Neural progenitor cell (in vitro differentiated cells): ENCODE measurements around the gene HOXB9. TPM values are rescaled to one million over a fixed set of nuclear protein-coding genes. Genes with fewer than 3 reads are reported as not detected.

Experiments
- DNase-seq: peaks from one replicate; pipeline ENCODE4 v3.0.0-alpha.2; 2016; ENCODE audit warnings: low spot score
- H2AFZ ChIP-seq: fragments of 200-600 bp; sonication (generic); replicated peaks from 2 replicates; pipeline ENCODE4 v1.6.1; 2016; ENCODE audit warnings: antibody characterized with exemption
- H3F3A ChIP-seq: fragments of 200-600 bp; sonication (generic); 2 replicates; pipeline ENCODE4 v1.6.1; 2016; ENCODE audit warnings: antibody characterized with exemption, low read depth
- H3K27ac ChIP-seq: fragments of 200-600 bp; sonication (generic); 2 replicates; pipeline ENCODE4 v1.5.1; 2016; ENCODE audit warnings: mild to moderate bottlenecking
- H3K27me3 ChIP-seq: fragments of 200-600 bp; sonication (generic); 2 replicates; pipeline ENCODE4 v1.6.1; 2016; ENCODE audit warnings: mild to moderate bottlenecking, moderate library complexity
- H3K36me3 ChIP-seq: fragments of 200-600 bp; sonication (generic); 2 replicates; pipeline ENCODE4 v1.5.1; 2016
- H3K4me1 ChIP-seq: fragments of 200-600 bp; sonication (generic); 2 replicates; pipeline ENCODE4 v1.6.1; 2016; ENCODE audit warnings: mixed run types
- H3K4me2 ChIP-seq: fragments of 200-600 bp; sonication (generic); 2 replicates; pipeline ENCODE4 v1.6.1; 2016
- H3K4me3 ChIP-seq: fragments of 200-600 bp; sonication (generic); 2 replicates; pipeline ENCODE4 v1.5.1; 2016
- H3K79me2 ChIP-seq: fragments of 200-600 bp; sonication (generic); 2 replicates; pipeline ENCODE4 v1.6.1; 2016; ENCODE audit warnings: low read depth
- H3K9ac ChIP-seq: fragments of 200-600 bp; sonication (generic); 2 replicates; pipeline ENCODE4 v1.6.1; 2016
- H3K9me3 ChIP-seq: fragments of 200-600 bp; sonication (generic); 2 replicates; pipeline ENCODE4 v1.5.1; 2016; ENCODE audit warnings: low read depth
- H4K20me1 ChIP-seq: fragments of 200-600 bp; sonication (generic); 2 replicates; pipeline ENCODE4 v1.6.1; 2016; ENCODE audit warnings: low read depth
- H3K27ac Mint-ChIP-seq: 3 replicates; pipeline ENCODE4 v1.8.0; 2021; ENCODE audit warnings: mixed read lengths
- H3K27me3 Mint-ChIP-seq: 2 replicates; pipeline ENCODE4 v1.8.0; 2022; ENCODE audit warnings: low read depth, mild to moderate bottlenecking, inconsistent platforms, moderate library complexity, mixed read lengths; ENCODE audit not compliant: insufficient read depth
- H3K36me3 Mint-ChIP-seq: 3 replicates; pipeline ENCODE4 v1.8.0; 2021; ENCODE audit warnings: mixed read lengths
- H3K4me1 Mint-ChIP-seq: 3 replicates; pipeline ENCODE4 v1.8.0; 2021; ENCODE audit warnings: mixed read lengths
- H3K4me3 Mint-ChIP-seq: 3 replicates; pipeline ENCODE4 v1.8.0; 2021; ENCODE audit warnings: mild to moderate bottlenecking, moderate library complexity, mixed read lengths
- H3K9me3 Mint-ChIP-seq: 3 replicates; pipeline ENCODE4 v1.8.0; 2020; ENCODE audit warnings: mixed read lengths
- CTCF ChIP-seq: fragments of 200-600 bp; sonication (generic); IDR thresholded peaks from 2 replicates; pipeline ENCODE4 v1.5.1; 2017; ENCODE audit warnings: antibody characterized with exemption, mild to moderate bottlenecking
- EZH2 ChIP-seq: fragments of 200-600 bp; sonication (generic); IDR thresholded peaks from 2 replicates; pipeline ENCODE4 v1.6.1; 2017; ENCODE audit warnings: antibody characterized with exemption, mild to moderate bottlenecking, moderate library complexity
- EZH2phosphoT487 ChIP-seq: fragments of 200-600 bp; sonication (generic); IDR thresholded peaks from 2 replicates; pipeline ENCODE4 v1.6.1; 2017; ENCODE audit warnings: antibody characterized with exemption
- total RNA-seq: library from RNA; depleted of rRNA; stranded (reverse); fragments of >200 nt; gene quantifications from 2 replicates; pipeline ENCODE4 v1.2.3, GENCODE V29; 2015; ENCODE audit warnings: low replicate concordance

The HOXB9 gene
- total RNA-seq, 1 donor from 2014 or later: not detected

- no peaks in the 10 kb centered on the region for H3K9me3 ChIP-seq
- no peak overlapping the region for H3K4me3 Mint-ChIP-seq
- H3K27ac ChIP-seq: no peak overlapping the region
- H3K9ac ChIP-seq: no peak overlapping the region
- H3K4me3 ChIP-seq: no peak overlapping the region
- H4K20me1 ChIP-seq: peaks cover 94% of the 10 kb centered on the region
- no peaks in the 10 kb centered on the region for H3K36me3 ChIP-seq
- no peak overlapping the region for H3K27ac Mint-ChIP-seq
- no peaks in the 10 kb centered on the region for H3K36me3 Mint-ChIP-seq
- peaks cover 11% of the 10 kb centered on the region for H3K9me3 Mint-ChIP-seq
- H3F3A ChIP-seq: peaks cover 4% of the 10 kb centered on the region
- H2AFZ ChIP-seq: no peak overlapping the region
- H3K79me2 ChIP-seq: no peaks in the 10 kb centered on the region
- peak; percentile 46 for DNase-seq
- H3K27me3 Mint-ChIP-seq: peaks cover 91% of the 10 kb centered on the region
- no peak overlapping the region for H3K4me2 ChIP-seq
- TF ChIP-seq CTCF (no peak), EZH2phosphoT487 (peak; percentile 86), EZH2 (peak; percentile 91)
- H3K4me1 ChIP-seq: no peaks in the 10 kb centered on the region
- peaks cover 100% of the 10 kb centered on the region for H3K27me3 ChIP-seq
- no peaks in the 10 kb centered on the region for H3K4me1 Mint-ChIP-seq
Measured at GRCh38 chr17:48576479-48577309, 49.5 kb downstream of the HOXB9 start.

- H4K20me1 ChIP-seq: peaks cover 94% of the 10 kb centered on the region
- no peaks in the 10 kb centered on the region for H3K9me3 ChIP-seq
- no peak for TF ChIP-seq EZH2phosphoT487
- Mint-ChIP-seq H3K4me1 (no peaks in the 10 kb centered on the region), H3K4me3 (no peak overlapping the region), H3K27ac (no peak overlapping the region), H3K36me3 (no peaks in the 10 kb centered on the region), H3K27me3 (peaks cover 82% of the 10 kb centered on the region), H3K9me3 (peaks cover 10% of the 10 kb centered on the region)
- peaks cover 4% of the 10 kb centered on the region for H3F3A ChIP-seq
- no peaks in the 10 kb centered on the region for H3K36me3 ChIP-seq
- H2AFZ ChIP-seq: no peak overlapping the region
- no peak overlapping the region for H3K4me3 ChIP-seq
- H3K9ac ChIP-seq: no peak overlapping the region
- H3K27me3 ChIP-seq: peaks cover 100% of the 10 kb centered on the region
- H3K79me2 ChIP-seq: no peaks in the 10 kb centered on the region
- peak; percentile 52 for DNase-seq
- H3K27ac ChIP-seq: no peak overlapping the region
- no peaks in the 10 kb centered on the region for H3K4me1 ChIP-seq
- H3K4me2 ChIP-seq: no peak overlapping the region
Measured at GRCh38 chr17:48575673-48576478, 50.3 kb downstream of the HOXB9 start.

GRCh38 chr17:48575066-48575582 is 51.0 kb downstream of the HOXB9 start:
- H3K4me3 Mint-ChIP-seq: no peak overlapping the region
- no peaks in the 10 kb centered on the region for H3K4me1 ChIP-seq
- H3K36me3 Mint-ChIP-seq: no peaks in the 10 kb centered on the region
- H3K36me3 ChIP-seq: no peaks in the 10 kb centered on the region
- peaks cover 100% of the 10 kb centered on the region for H3K27me3 ChIP-seq
- TF ChIP-seq EZH2 (no peak), CTCF (no peak), EZH2phosphoT487 (no peak)
- no peak overlapping the region for H2AFZ ChIP-seq
- H3K27me3 Mint-ChIP-seq: peaks cover 75% of the 10 kb centered on the region
- H3K9me3 Mint-ChIP-seq: peaks cover 9% of the 10 kb centered on the region
- no peak overlapping the region for H3K4me2 ChIP-seq
- H3F3A ChIP-seq: peaks cover 4% of the 10 kb centered on the region
- no peak overlapping the region for H3K4me3 ChIP-seq
- no peaks in the 10 kb centered on the region for H3K9me3 ChIP-seq
- no peak overlapping the region for H3K9ac ChIP-seq
- H3K79me2 ChIP-seq: no peaks in the 10 kb centered on the region
- no peak overlapping the region for H3K27ac Mint-ChIP-seq
- peaks cover 94% of the 10 kb centered on the region for H4K20me1 ChIP-seq
- H3K4me1 Mint-ChIP-seq: no peaks in the 10 kb centered on the region
- no peak for DNase-seq
- H3K27ac ChIP-seq: no peak overlapping the region
